ENCODE results near the gene ARMC12. TPM values are rescaled to one million over a fixed set of nuclear protein-coding genes. Genes with fewer than 3 reads are reported as not detected.
"Not testable (repeated sequence)": the region's sequence is repeated elsewhere in the genome, so short reads cannot be mapped to it uniquely, and the experiment has no call there.

Gene ARMC12, protein sequence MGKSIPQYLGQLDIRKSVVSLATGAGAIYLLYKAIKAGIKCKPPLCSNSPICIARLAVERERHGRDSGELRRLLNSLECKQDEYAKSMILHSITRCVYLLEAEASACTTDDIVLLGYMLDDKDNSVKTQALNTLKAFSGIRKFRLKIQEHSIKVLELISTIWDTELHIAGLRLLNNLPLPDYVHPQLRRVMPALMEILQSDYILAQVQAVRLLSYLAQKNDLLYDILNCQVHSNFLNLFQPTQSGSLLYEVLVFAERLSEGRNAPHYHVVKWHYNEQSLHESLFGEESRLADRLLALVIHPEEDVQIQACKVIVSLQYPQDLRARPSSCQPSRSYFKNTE
- not detected for total RNA-seq
- long read RNA-seq: 0 reads

DNA sequence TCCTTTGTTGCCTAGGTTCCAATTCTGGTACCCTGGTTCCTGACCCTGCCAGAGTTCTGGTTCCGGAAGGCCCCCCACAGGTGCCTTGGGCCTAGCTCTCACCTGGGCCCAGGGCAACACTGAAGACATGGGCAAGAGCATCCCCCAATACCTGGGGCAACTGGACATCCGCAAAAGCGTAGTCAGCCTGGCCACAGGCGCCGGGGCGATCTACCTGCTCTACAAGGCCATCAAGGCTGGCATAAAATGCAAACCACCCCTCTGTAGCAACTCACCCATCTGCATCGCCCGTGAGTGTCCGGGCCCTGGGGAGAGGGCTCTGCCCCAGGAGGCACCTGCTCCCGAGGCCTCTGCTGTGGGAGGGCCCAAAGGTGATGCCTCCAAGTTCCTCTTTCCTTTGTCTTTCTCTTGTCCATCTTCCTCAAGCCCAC lies at the start of gene ARMC12:
Gene ARMC12 (plus strand): TSS at position 51 of the 431 bp plus-strand sequence. CDS start 77 bp downstream, at position 128.
- intact Hi-C loops (cut with micrococcal nuclease): loop anchor here (2.0 kb wide), 2 partner anchors 154 to 214 kb away; no protein-coding TSS in a partner anchor
- ATAC-seq (no peak), DNase-seq (no peak)

- intact Hi-C loops (cut with micrococcal nuclease): loop anchor here (2.0 kb wide), 1 partner anchor 43 kb away; no protein-coding TSS in a partner anchor
- ATAC-seq: peak; percentile 28
- peak; percentile 76 for DNase-seq
Measured at GRCh38 chr6:35687658-35688604, 48.9 kb upstream of the ARMC12 start.

- DNase-seq (peak; percentile 98), ATAC-seq (peak; percentile 88)
- intact Hi-C loops (cut with micrococcal nuclease): no loop called here
Measured at GRCh38 chr6:35688605-35689322, 48.1 kb upstream of the ARMC12 start, which contains the start of gene FKBP5. Gene FKBP5, minus strand, starts transcription at chr6:35688915. Its CDS starts 46,091 bp downstream, at chr6:35642824.

DNA sequence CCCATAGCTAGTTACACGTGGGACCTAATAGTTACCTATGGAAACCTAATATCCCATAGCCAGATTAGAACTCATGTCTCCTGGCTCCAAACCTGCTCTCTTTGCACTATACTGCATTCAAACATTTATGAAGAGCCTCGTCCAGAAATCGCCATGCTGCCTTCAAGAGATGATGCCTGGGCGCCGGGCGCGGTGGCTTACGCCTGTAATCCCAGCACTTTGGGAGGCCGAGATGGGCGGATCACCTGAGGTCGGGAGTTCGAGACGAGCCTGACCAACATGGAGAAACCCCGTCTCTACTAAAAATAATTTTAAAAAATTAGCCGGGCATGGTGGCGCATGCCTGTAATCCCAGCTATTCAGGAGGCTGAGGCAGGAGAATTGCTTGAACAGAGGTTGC lies 46.8 kb upstream of the ARMC12 start:
- intact Hi-C loops (cut with micrococcal nuclease); ATAC-seq; DNase-seq: not testable (repeated sequence)

GRCh38 chr6:35690484-35690883 lies 46.3 kb upstream of the ARMC12 start:
- intact Hi-C loops (cut with micrococcal nuclease): no loop called here
- DNase-seq (no peak), ATAC-seq (no peak)

DNA sequence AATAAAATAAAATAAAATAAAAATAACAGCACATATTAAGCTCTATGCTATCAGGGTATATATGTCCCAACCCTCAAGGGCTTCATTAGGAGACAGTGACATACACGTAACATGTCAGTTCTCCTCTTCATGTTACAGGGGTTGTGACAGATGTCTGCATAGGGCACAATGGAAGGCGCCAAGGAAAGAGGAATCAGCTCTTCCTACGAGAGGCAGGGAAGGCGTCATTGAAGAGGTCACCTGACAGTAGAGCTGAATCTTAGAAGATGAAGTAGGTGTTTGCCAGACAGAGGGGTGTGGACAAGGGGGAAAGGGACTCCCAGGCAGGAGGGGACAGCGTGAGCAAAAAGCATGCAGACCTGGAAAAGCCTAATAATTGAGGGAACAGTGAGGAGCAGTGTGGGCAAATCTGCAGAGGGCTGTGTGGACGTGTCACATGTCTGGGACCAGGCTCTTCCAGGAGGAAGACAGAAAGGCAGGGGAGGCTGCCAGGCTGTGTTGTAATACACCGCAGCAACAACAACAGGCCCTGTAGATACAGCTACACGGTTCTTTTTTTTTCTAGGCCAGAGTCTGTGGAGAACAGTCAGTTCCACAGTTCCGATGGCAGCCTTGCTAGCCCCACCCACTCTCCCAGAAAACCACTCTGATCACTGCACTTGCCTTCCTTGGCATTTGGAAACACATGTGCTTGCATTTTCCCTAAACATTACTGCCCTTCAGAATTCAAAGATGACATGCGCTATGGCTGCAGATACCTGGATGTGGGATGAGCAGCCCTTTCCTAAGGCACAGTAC lies 45.6 kb upstream of the ARMC12 start:
- peak; percentile 91 for DNase-seq
- intact Hi-C loops (cut with micrococcal nuclease): no loop called here
- peak; percentile 77 for ATAC-seq

DNA sequence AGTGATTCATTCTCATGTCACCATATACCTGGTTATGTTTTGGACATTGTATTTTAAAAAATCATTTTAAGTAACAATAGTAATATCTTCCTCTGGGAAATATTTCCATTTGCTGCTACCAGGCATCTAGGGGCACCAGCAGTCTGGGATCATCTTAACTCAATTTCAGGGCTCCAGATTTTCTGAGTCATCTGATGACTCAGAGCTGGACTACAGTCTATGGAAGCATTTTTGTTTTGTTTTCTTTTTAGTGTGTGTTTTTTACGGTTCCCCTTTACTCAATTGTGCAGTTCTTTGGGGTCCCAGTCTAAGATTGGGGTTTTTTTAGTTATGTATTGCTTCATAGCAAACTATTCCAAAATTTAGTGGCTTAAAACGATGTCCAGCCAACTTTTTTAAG lies 42.4 kb upstream of the ARMC12 start:
- DNase-seq (no peak), ATAC-seq (no peak)
- intact Hi-C loops (cut with micrococcal nuclease): no loop called here

GRCh38 chr6:35698430-35698829 lies 38.4 kb upstream of the ARMC12 start:
- DNase-seq; ATAC-seq; intact Hi-C loops (cut with micrococcal nuclease): not testable (repeated sequence)

- DNase-seq (no peak), ATAC-seq (no peak)
- intact Hi-C loops (cut with micrococcal nuclease): no loop called here
Measured at GRCh38 chr6:35698858-35699257, 38.0 kb upstream of the ARMC12 start.

DNA sequence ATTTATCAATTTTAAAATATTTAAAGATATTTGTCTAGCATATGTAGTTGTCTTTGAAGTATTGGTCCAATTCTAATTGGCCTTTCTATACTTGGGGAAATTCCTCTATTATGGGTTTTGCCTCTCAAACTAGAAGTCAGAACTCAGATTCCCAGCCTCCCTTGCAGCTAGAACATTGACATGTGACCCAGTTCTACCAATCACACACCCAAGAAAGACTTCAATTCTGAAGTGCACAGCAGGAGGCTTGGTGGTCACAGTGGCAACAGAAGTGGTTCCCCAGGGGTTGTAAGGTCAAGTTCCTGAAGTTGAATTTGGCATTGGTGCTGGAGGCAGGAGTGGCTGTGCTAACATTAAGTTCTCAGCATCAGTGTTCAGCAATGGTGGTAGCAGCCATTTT lies 33.3 kb upstream of the ARMC12 start:
- no peak for DNase-seq
- intact Hi-C loops (cut with micrococcal nuclease): no loop called here
- ATAC-seq: no peak

DNA sequence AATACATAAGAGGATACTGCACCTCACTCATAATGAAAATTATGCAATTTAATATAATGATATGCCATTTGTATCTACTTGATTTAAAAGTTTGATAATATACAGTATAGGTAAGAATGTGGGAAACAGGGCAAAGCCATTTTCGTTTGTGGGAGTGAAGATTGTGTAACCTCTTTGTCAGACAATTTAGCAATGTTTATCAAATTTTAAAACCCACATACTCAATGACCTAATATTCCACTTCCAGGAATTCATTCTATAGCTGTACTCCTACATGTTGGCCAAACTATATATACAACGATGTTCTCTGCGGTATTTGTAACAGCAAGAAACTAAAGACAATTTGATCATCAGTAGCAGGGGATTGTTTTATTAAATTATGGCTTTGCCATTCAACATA lies 30.4 kb upstream of the ARMC12 start:
- no peak for ATAC-seq
- intact Hi-C loops (cut with micrococcal nuclease): no loop called here
- DNase-seq: no peak

- DNase-seq: no peak
- no peak for ATAC-seq
- intact Hi-C loops (cut with micrococcal nuclease): no loop called here
Measured at GRCh38 chr6:35707714-35708407, 29.0 kb upstream of the ARMC12 start.

DNA sequence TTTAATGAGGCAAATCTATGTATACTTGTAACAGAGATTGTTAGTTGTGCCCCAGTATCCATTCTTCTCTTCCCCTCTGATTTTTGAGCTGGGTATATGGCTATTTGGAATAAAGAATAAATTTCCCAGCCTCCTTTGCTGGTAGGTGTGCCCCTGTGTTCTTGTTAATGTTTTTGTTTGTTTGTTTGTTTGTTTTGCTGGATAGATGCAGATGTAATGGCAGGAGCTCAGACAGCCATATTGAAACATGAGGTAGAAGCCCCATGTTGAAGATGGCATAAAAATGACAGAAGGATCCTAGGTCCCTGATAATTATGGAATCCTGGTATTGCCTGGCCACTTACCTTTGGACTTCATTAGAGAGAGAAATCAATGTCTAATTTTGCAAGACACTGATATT lies 28.2 kb upstream of the ARMC12 start:
- no peak for ATAC-seq
- DNase-seq: no peak
- intact Hi-C loops (cut with micrococcal nuclease): no loop called here

DNA sequence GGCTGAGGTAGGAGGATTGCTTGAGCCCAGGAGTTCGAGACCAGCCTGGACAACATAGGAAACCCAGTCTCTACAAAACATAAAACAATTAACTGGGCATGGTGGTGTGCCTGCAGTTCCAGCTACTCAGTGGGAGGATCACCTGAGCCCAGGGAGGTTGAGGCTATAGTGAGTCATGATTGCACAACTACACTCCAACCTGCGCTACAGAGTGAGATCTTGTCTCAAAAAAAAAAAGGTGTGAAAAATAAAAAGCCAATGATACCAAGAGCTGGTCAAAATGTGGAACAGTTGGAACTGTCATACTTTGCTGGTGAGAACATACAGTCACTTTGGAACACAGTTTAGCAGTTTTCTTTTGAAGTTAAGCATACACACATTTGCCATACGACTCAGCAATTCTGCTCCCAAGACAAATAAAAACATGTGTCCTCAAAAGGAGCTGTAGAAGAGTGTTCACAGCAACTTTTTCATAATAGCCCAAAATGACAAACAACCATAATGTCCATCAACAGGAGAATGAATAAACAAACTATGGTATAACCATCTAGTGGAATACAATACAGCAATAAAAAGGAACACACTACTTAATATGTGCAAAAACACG lies 26.5 kb upstream of the ARMC12 start:
- intact Hi-C loops (cut with micrococcal nuclease): no loop called here
- DNase-seq (no peak), ATAC-seq (no peak)

- DNase-seq (no peak), ATAC-seq (no peak)
Measured at GRCh38 chr6:35711731-35712130, 25.1 kb upstream of the ARMC12 start.

DNA sequence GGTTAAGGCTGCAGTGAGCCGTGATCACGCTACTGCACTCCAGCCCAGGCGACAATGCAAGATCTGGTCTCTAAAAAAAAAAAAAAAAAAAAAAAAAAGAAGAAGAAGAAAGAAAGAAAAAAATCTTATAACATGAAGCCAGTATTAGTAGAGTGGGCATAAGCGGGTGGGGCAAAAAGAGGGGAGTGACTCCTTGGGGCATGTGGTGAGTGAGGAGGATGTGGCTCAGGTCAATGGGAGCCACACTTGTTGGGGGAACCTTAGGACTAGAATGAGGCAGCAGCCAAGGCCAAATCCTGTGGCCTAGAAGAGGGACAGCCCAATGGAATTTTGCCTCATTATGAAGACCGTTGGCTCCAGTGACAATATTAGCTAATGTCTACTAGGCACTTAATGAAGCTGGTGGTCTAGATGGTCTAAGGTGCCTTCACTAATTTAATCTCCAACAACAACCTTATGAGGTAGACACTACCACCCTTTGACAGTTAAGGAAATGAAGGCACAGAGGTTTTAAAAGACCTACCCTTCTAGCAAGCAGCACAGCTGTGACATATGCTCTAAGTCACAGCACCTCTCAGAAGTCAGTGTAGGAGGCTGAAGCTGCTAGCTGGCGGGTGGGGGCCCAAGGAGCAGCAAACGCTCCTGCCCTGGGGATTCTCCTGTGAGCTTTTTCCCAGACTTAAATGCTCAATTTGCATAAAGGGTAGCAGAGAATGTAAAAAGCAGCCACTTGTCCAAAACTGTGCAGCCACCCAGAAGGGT lies 23.6 kb upstream of the ARMC12 start:
- DNase-seq (no peak), ATAC-seq (no peak)
- intact Hi-C loops (cut with micrococcal nuclease): no loop called here

More at GRCh38 chr6:35711731-35712130, 25.1 kb upstream of the ARMC12 start:
- intact Hi-C loops (cut with micrococcal nuclease): no loop called here

DNA sequence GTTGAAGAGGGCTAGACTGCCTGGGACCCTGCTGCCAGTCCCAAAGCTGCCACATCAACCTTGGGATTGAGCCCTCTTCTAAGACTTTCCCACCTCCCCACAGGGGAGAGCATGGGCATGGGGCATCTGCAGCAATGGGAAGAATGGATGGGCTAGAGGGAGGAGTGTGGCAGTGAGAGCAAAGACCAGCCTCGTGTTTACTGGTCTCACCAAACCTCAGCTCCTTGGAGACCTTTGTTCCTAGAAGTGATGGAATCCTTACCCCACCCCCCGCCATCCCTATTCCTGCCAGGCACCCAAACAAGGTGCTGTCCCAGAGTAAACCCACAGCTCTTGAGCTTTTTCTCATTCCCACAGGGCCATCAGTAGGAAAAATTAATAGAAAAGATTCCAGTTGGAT lies 20.0 kb upstream of the ARMC12 start:
- DNase-seq: no peak
- intact Hi-C loops (cut with micrococcal nuclease): no loop called here
- ATAC-seq: no peak

Data from left ventricle myocardium superior (tissue), 1 donor.